GM06990 (cell line): ENCODE measurements around the gene LMF1.

Experiments used
- DNase-seq: peaks from one replicate; pipeline ENCODE4 v3.0.0-alpha.2; 2011; ENCODE audit not compliant: insufficient read length; ENCODE audit errors: extremely low read depth
- H3K27me3 ChIP-seq: replicated peaks from 2 replicates; pipeline ENCODE4 v1.6.0; 2011; ENCODE audit warnings: low read length; ENCODE audit not compliant: control insufficient read depth, insufficient read depth
- H3K36me3 ChIP-seq: 2 replicates; pipeline ENCODE4 v1.5.1; 2011; ENCODE audit warnings: low read length; ENCODE audit not compliant: control insufficient read depth, insufficient read depth
- H3K4me3 ChIP-seq: replicated peaks from 2 replicates; pipeline ENCODE4 v1.5.1; 2011; ENCODE audit warnings: low read depth, mild to moderate bottlenecking, control low read depth, low read length
- TF ChIP-seq, protein P1 (sequence below): IDR thresholded peaks from 2 replicates; pipeline ENCODE4 v1.5.1; 2011; ENCODE audit warnings: low read length, control low read depth, mild to moderate bottlenecking, inconsistent platforms; ENCODE audit not compliant: insufficient read depth, poor library complexity, severe bottlenecking

The LMF1 gene

DNA sequence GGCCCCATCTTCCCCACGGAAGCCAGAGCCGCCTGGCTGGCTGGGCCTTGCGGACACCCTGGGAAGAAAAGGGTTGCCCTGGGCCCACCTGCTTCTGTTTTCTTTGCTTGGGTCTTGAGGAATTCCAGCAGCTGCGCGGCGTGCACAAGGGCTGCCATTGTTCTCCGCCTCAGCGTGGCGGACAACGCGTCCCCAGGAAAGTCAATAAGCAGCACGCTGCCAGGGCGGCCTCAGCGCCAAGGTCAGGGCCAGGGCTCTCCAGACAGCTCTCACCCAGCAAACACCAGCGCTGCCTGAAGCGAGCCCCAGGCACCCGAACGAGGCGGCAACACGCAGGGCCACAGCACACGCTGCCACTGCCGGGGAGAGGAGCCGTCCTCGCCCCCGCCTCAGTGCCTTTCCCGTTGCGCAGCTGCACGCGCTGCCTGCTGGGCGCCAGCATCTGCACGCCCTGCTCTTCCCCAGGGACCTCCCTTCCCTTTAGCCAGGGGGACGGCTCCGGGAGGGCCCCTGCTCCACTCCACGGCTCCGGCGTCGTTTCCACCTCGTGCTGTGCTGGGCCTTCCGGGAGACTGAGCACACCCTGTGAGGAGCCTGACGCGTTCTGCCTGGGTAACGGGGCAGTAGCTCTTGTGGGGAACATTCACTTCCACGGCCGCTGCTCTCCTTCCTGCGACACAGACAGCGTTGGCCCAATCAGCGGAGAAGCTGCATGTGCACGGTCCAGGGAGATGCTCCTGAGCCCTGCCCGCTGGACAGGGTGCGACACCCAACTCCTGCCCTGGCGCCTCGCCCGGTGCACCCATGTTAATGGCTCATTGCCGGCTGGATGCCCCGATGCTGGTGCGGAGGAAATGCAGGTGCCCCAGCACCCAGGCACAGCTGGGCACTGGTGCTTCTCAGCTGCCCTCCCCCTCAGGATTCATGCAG lies 57.8 kb downstream of the LMF1 start:
- no peak overlapping the region for H3K4me3 ChIP-seq
- DNase-seq = no peak

GRCh38 chr16:912322-912683 lies 58.5 kb downstream of the LMF1 start:
- H3K36me3 ChIP-seq = no peaks in the 10 kb centered on the region
- DNase-seq = no peak
- no peaks in the 10 kb centered on the region for H3K27me3 ChIP-seq
- TF ChIP-seq, protein P1, sequence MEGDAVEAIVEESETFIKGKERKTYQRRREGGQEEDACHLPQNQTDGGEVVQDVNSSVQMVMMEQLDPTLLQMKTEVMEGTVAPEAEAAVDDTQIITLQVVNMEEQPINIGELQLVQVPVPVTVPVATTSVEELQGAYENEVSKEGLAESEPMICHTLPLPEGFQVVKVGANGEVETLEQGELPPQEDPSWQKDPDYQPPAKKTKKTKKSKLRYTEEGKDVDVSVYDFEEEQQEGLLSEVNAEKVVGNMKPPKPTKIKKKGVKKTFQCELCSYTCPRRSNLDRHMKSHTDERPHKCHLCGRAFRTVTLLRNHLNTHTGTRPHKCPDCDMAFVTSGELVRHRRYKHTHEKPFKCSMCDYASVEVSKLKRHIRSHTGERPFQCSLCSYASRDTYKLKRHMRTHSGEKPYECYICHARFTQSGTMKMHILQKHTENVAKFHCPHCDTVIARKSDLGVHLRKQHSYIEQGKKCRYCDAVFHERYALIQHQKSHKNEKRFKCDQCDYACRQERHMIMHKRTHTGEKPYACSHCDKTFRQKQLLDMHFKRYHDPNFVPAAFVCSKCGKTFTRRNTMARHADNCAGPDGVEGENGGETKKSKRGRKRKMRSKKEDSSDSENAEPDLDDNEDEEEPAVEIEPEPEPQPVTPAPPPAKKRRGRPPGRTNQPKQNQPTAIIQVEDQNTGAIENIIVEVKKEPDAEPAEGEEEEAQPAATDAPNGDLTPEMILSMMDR = no peak
- H3K4me3 ChIP-seq = no peak overlapping the region

More for the DNA sequence above, 57.8 kb downstream of the LMF1 start:
- Histone ChIP-seq H3K36me3 (no peaks in the 10 kb centered on the region), H3K27me3 (no peaks in the 10 kb centered on the region)
- TF ChIP-seq, protein P1 = no peak

GRCh38 chr16:911604-912321 lies 59.0 kb downstream of the LMF1 start:
- Histone ChIP-seq H3K27me3 (no peaks in the 10 kb centered on the region), H3K36me3 (no peaks in the 10 kb centered on the region), H3K4me3 (no peak overlapping the region)
- TF ChIP-seq, protein P1 = no peak
- DNase-seq = no peak

DNA sequence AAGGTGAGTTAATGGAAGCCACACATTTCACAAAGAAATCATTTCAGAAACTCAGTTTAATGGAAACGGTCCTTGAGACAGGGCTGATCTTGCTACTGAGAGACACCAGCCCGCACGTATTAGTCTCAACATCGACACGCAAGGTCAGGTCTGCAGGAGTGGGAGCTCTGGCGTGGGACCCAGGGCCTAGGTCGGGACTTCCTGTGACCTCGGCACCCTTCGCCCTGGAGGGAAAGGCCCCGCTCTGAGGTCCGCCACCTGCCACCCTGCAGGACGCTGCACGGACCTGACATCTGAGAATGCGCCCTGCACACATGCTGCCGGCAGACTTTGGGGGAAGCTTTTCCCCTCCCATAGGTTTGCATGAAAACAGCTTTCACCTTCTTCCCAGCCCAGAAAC lies 59.7 kb downstream of the LMF1 start:
- TF ChIP-seq, protein P1 = no peak
- Histone ChIP-seq H3K27me3 (no peaks in the 10 kb centered on the region), H3K36me3 (no peaks in the 10 kb centered on the region), H3K4me3 (no peak overlapping the region)
- DNase-seq = no peak

GRCh38 chr16:910181-910580 lies 60.6 kb downstream of the LMF1 start:
- TF ChIP-seq, protein P1 = no peak
- H3K4me3 ChIP-seq = no peak overlapping the region
- no peak for DNase-seq
- no peaks in the 10 kb centered on the region for H3K36me3 ChIP-seq
- H3K27me3 ChIP-seq = no peaks in the 10 kb centered on the region
